ENCODE measurements around the gene KMT5C.

The KMT5C gene

GRCh38 chr19:55382013-55382412, 42.3 kb downstream of the KMT5C start:
- DNase-seq (ENCODE audit: low read depth), result no peak
- TF ChIP-seq MYC (IDR thresholded peaks at IDR 0.05; ENCODE audit: low read depth, low read length) (no peak), POLR2A (IDR thresholded peaks at IDR 0.05; ENCODE audit: extremely low read depth, insufficient read length) (no peak), CTCF (IDR thresholded peaks at IDR 0.05; ENCODE audit: low read depth, low read length) (no peak), MAX (IDR thresholded peaks at IDR 0.05; ENCODE audit: low read depth, low read length) (no peak)
- no peak overlapping the region for H3K4me3 ChIP-seq (ENCODE audit: low read depth, low read length)

GRCh38 chr19:55382522-55383054, 42.9 kb downstream of the KMT5C start:
- no peak for DNase-seq (ENCODE audit: low read depth)
- H3K4me3 ChIP-seq (ENCODE audit: low read depth, low read length), result no peak overlapping the region
- TF ChIP-seq MYC (IDR thresholded peaks at IDR 0.05; ENCODE audit: low read depth, low read length), result no peak
- no peak for TF ChIP-seq POLR2A (IDR thresholded peaks at IDR 0.05; ENCODE audit: extremely low read depth, insufficient read length)
- TF ChIP-seq CTCF (IDR thresholded peaks at IDR 0.05; ENCODE audit: low read depth, low read length), result no peak
- no peak for TF ChIP-seq MAX (IDR thresholded peaks at IDR 0.05; ENCODE audit: low read depth, low read length)

GRCh38 chr19:55383279-55384130, 43.8 kb downstream of the KMT5C start:
- TF ChIP-seq MAX (IDR thresholded peaks at IDR 0.05; ENCODE audit: low read depth, low read length), result no peak
- TF ChIP-seq CTCF (IDR thresholded peaks at IDR 0.05; ENCODE audit: low read depth, low read length), result no peak
- TF ChIP-seq POLR2A (IDR thresholded peaks at IDR 0.05; ENCODE audit: extremely low read depth, insufficient read length), result no peak
- TF ChIP-seq MYC (IDR thresholded peaks at IDR 0.05; ENCODE audit: low read depth, low read length), result no peak
- peak; percentile 76 for DNase-seq (ENCODE audit: low read depth)
- peak overlapping the region; percentile 32 for H3K4me3 ChIP-seq (ENCODE audit: low read depth, low read length)

- TF ChIP-seq MYC (IDR thresholded peaks at IDR 0.05; ENCODE audit: low read depth, low read length) (no peak), MAX (IDR thresholded peaks at IDR 0.05; ENCODE audit: low read depth, low read length) (no peak), CTCF (IDR thresholded peaks at IDR 0.05; ENCODE audit: low read depth, low read length) (no peak)
- peak within 1 kb of the TSS; percentile 73 for H3K4me3 ChIP-seq (ENCODE audit: low read depth, low read length)
- DNase-seq (ENCODE audit: low read depth), result peak; percentile 52
Measured at GRCh38 chr19:55384131-55384919, 44.6 kb downstream of the KMT5C start, which contains the start of gene TMEM238. Gene TMEM238 (minus strand): TSS chr19:55384292. CDS start chr19:55384259, 33 bp downstream.

GRCh38 chr19:55384920-55385723, 45.4 kb downstream of the KMT5C start:
- H3K4me3 ChIP-seq (ENCODE audit: low read depth, low read length), result peak overlapping the region; percentile 73
- DNase-seq (ENCODE audit: low read depth), result peak; percentile 91
- TF ChIP-seq MYC (IDR thresholded peaks at IDR 0.05; ENCODE audit: low read depth, low read length), result no peak
- no peak for TF ChIP-seq MAX (IDR thresholded peaks at IDR 0.05; ENCODE audit: low read depth, low read length)
- TF ChIP-seq CTCF (IDR thresholded peaks at IDR 0.05; ENCODE audit: low read depth, low read length), result no peak
- TF ChIP-seq POLR2A (IDR thresholded peaks at IDR 0.05; ENCODE audit: extremely low read depth, insufficient read length), result no peak
